ENCODE data around the gene BANP. TPM values are rescaled to one million over a fixed set of nuclear protein-coding genes. Genes with fewer than 3 reads are reported as not detected.
"Not testable (repeated sequence)": the region's sequence is repeated elsewhere in the genome, so short reads cannot be mapped to it uniquely, and the experiment has no call there.

The BANP gene
- polyA plus RNA-seq, 2 donors: 6.5 to 13.6 TPM

- WGBS, 2 donors: 94% methylated on average over 11 of the region's 11 CpGs
- H3K27me3 ChIP-seq (ENCODE audit: control insufficient read depth in 1 of 2, insufficient read depth in 2 of 2, low read length in 2 of 2); H3K9me3 ChIP-seq (ENCODE audit: control insufficient read depth in 2 of 2, insufficient read depth in 1 of 2, low read depth in 1 of 2, low read length in 1 of 2); H3K4me3 ChIP-seq (ENCODE audit: low read depth in 1 of 2, low read length in 2 of 2); H3K4me1 ChIP-seq (ENCODE audit: control insufficient read depth in 2 of 2, insufficient read depth in 2 of 2, low read length in 1 of 2); H3K27ac ChIP-seq (ENCODE audit: low read depth in 2 of 2, low read length in 1 of 2): not testable (repeated sequence)
- H3K36me3 ChIP-seq (ENCODE audit: control insufficient read depth in 2 of 2, insufficient read depth in 2 of 2, low read length in 1 of 2): peaks cover 3 to 17% of the 10 kb centered on the region in 2 donors
These were observed 94.1 kb downstream of the BANP start for GRCh38 chr16:88045361-88045760.

DNA sequence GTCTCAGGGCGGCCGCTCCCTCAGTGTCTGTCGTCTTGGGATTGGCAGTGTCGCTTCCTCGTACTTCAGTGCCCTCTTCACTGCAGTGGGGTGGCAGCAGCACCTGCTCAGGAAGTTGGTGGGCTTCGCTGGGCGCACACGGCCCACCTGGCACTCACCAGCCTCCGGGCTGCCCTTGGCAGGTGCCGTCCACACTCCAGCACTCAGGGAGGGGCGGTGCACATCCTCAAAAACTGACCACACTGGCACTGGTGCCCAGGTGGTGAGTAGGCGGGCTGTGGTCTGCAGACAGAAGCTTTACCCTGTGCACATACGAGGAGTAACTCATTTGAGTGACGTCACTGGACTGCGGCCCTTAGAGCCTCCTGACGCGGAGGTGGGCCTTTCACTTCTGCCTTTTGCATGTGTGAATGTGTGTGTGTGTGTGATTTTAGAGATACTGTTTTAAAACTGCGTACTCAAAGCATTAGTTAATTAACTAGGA is 94.6 kb downstream of the BANP start:
- no peaks in the 10 kb centered on the region for H3K4me1 ChIP-seq (ENCODE audit: control insufficient read depth in 2 of 2, insufficient read depth in 2 of 2, low read length in 1 of 2)
- H3K4me3 ChIP-seq (ENCODE audit: low read depth in 1 of 2, low read length in 2 of 2): no peak overlapping the region
- no peak overlapping the region for H3K27ac ChIP-seq (ENCODE audit: low read depth in 2 of 2, low read length in 1 of 2)
- 92 to 94% methylated on average over 18 of the region's 18 CpGs for WGBS, 2 donors
- no peaks in the 10 kb centered on the region for H3K9me3 ChIP-seq (ENCODE audit: control insufficient read depth in 2 of 2, insufficient read depth in 1 of 2, low read depth in 1 of 2, low read length in 1 of 2)
- H3K27me3 ChIP-seq (ENCODE audit: control insufficient read depth in 1 of 2, insufficient read depth in 2 of 2, low read length in 2 of 2): no peaks in the 10 kb centered on the region
- peaks cover under 1 to 19% of the 10 kb centered on the region in 2 donors for H3K36me3 ChIP-seq (ENCODE audit: control insufficient read depth in 2 of 2, insufficient read depth in 2 of 2, low read length in 1 of 2)

GRCh38 chr16:88047462-88047861 is 96.2 kb downstream of the BANP start:
- 92 to 94% methylated on average over 3 of the region's 3 CpGs for WGBS, 2 donors
- H3K27ac ChIP-seq (ENCODE audit: low read depth in 2 of 2, low read length in 1 of 2): no peak overlapping the region

GRCh38 chr16:88048985-88049384 is 97.8 kb downstream of the BANP start:
- 75 to 83% methylated on average over 15 of the region's 15 CpGs for WGBS, 2 donors
- no peaks in the 10 kb centered on the region for H3K4me1 ChIP-seq (ENCODE audit: control insufficient read depth in 2 of 2, insufficient read depth in 2 of 2, low read length in 1 of 2)
- H3K36me3 ChIP-seq (ENCODE audit: control insufficient read depth in 2 of 2, insufficient read depth in 2 of 2, low read length in 1 of 2): peaks cover 0 to 33% of the 10 kb centered on the region in 2 donors

More at GRCh38 chr16:88047462-88047861, 96.2 kb downstream of the BANP start:
- Histone ChIP-seq H3K4me1 (ENCODE audit: control insufficient read depth in 2 of 2, insufficient read depth in 2 of 2, low read length in 1 of 2) (no peaks in the 10 kb centered on the region), H3K36me3 (ENCODE audit: control insufficient read depth in 2 of 2, insufficient read depth in 2 of 2, low read length in 1 of 2) (peaks cover 0 to 27% of the 10 kb centered on the region in 2 donors), H3K9me3 (ENCODE audit: control insufficient read depth in 2 of 2, insufficient read depth in 1 of 2, low read depth in 1 of 2, low read length in 1 of 2) (no peaks in the 10 kb centered on the region), H3K4me3 (ENCODE audit: low read depth in 1 of 2, low read length in 2 of 2) (no peak overlapping the region), H3K27me3 (ENCODE audit: control insufficient read depth in 1 of 2, insufficient read depth in 2 of 2, low read length in 2 of 2) (no peaks in the 10 kb centered on the region)

GRCh38 chr16:88049561-88050545 is 98.6 kb downstream of the BANP start:
- no peaks in the 10 kb centered on the region for H3K27me3 ChIP-seq (ENCODE audit: control insufficient read depth in 1 of 2, insufficient read depth in 2 of 2, low read length in 2 of 2)
- no peaks in the 10 kb centered on the region for H3K9me3 ChIP-seq (ENCODE audit: control insufficient read depth in 2 of 2, insufficient read depth in 1 of 2, low read depth in 1 of 2, low read length in 1 of 2)
- H3K4me1 ChIP-seq (ENCODE audit: control insufficient read depth in 2 of 2, insufficient read depth in 2 of 2, low read length in 1 of 2): no peaks in the 10 kb centered on the region
- H3K27ac ChIP-seq (ENCODE audit: low read depth in 2 of 2, low read length in 1 of 2): no peak overlapping the region
- H3K36me3 ChIP-seq (ENCODE audit: control insufficient read depth in 2 of 2, insufficient read depth in 2 of 2, low read length in 1 of 2): peaks cover 0 to 33% of the 10 kb centered on the region in 2 donors
- H3K4me3 ChIP-seq (ENCODE audit: low read depth in 1 of 2, low read length in 2 of 2): no peak overlapping the region
- 94% methylated on average over 25 of the region's 25 CpGs for WGBS, 2 donors

More at GRCh38 chr16:88048985-88049384, 97.8 kb downstream of the BANP start:
- Histone ChIP-seq H3K9me3 (ENCODE audit: control insufficient read depth in 2 of 2, insufficient read depth in 1 of 2, low read depth in 1 of 2, low read length in 1 of 2) (no peaks in the 10 kb centered on the region), H3K27me3 (ENCODE audit: control insufficient read depth in 1 of 2, insufficient read depth in 2 of 2, low read length in 2 of 2) (no peaks in the 10 kb centered on the region), H3K27ac (ENCODE audit: low read depth in 2 of 2, low read length in 1 of 2) (no peak overlapping the region), H3K4me3 (ENCODE audit: low read depth in 1 of 2, low read length in 2 of 2) (no peak overlapping the region)

GRCh38 chr16:88050952-88051660 is 99.9 kb downstream of the BANP start:
- H3K36me3 ChIP-seq (ENCODE audit: control insufficient read depth in 2 of 2, insufficient read depth in 2 of 2, low read length in 1 of 2): peaks cover 0 to 27% of the 10 kb centered on the region in 2 donors
- H3K4me1 ChIP-seq (ENCODE audit: control insufficient read depth in 2 of 2, insufficient read depth in 2 of 2, low read length in 1 of 2): no peaks in the 10 kb centered on the region
- no peaks in the 10 kb centered on the region for H3K27me3 ChIP-seq (ENCODE audit: control insufficient read depth in 1 of 2, insufficient read depth in 2 of 2, low read length in 2 of 2)
- H3K4me3 ChIP-seq (ENCODE audit: low read depth in 1 of 2, low read length in 2 of 2): no peak overlapping the region
- 98% methylated on average over 22 of the region's 22 CpGs for WGBS, 2 donors
- H3K9me3 ChIP-seq (ENCODE audit: control insufficient read depth in 2 of 2, insufficient read depth in 1 of 2, low read depth in 1 of 2, low read length in 1 of 2): no peaks in the 10 kb centered on the region
- H3K27ac ChIP-seq (ENCODE audit: low read depth in 2 of 2, low read length in 1 of 2): no peak overlapping the region

DNA sequence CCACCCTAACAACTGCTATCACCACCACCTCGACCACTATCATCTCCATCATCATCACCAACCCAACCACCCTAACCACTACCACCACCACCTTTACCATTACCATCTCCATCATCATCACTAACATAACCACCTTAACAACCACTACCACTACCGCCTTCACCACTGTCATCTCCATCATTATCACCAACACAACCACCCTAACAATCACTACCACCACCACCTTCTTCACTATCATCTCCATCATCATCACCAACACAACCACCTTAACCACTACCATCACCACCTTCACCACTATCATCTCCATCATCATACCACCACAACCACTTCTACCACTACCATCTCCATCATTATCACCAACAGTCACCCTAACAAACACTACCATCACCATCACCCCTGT is 101.4 kb downstream of the BANP start:
- H3K36me3 ChIP-seq (ENCODE audit: control insufficient read depth in 2 of 2, insufficient read depth in 2 of 2, low read length in 1 of 2): peaks cover 2 to 34% of the 10 kb centered on the region in 2 donors
- H3K9me3 ChIP-seq (ENCODE audit: control insufficient read depth in 2 of 2, insufficient read depth in 1 of 2, low read depth in 1 of 2, low read length in 1 of 2): no peaks in the 10 kb centered on the region
- no peaks in the 10 kb centered on the region for H3K4me1 ChIP-seq (ENCODE audit: control insufficient read depth in 2 of 2, insufficient read depth in 2 of 2, low read length in 1 of 2)
- H3K27ac ChIP-seq (ENCODE audit: low read depth in 2 of 2, low read length in 1 of 2): no peak overlapping the region
- no peak overlapping the region for H3K4me3 ChIP-seq (ENCODE audit: low read depth in 1 of 2, low read length in 2 of 2)
- H3K27me3 ChIP-seq (ENCODE audit: control insufficient read depth in 1 of 2, insufficient read depth in 2 of 2, low read length in 2 of 2): no peaks in the 10 kb centered on the region
- 69 to 81% methylated on average over 2 of the region's 2 CpGs for WGBS, 2 donors

DNA sequence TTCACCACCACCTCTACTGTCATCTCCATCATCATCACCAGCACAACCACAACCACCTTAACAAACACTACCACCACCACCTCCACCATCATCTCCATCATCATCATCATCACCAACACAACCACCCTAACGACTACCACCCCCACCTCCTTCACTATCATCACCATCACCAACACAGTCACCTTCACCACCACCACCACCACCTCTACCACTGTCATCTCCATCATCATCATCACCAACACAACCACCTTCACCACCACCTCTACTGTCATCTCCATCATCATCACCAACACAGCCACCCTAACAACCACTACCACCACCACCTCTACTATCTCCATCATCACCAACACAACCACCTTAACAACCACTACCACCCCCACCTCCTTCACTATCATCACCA is 102.2 kb downstream of the BANP start:
- H3K4me3 ChIP-seq (ENCODE audit: low read depth in 1 of 2, low read length in 2 of 2); H3K4me1 ChIP-seq (ENCODE audit: control insufficient read depth in 2 of 2, insufficient read depth in 2 of 2, low read length in 1 of 2); H3K27ac ChIP-seq (ENCODE audit: low read depth in 2 of 2, low read length in 1 of 2); H3K27me3 ChIP-seq (ENCODE audit: control insufficient read depth in 1 of 2, insufficient read depth in 2 of 2, low read length in 2 of 2); H3K9me3 ChIP-seq (ENCODE audit: control insufficient read depth in 2 of 2, insufficient read depth in 1 of 2, low read depth in 1 of 2, low read length in 1 of 2): not testable (repeated sequence)
- 80 to 92% methylated on average over 1 of the region's 1 CpG for WGBS, 2 donors
- H3K36me3 ChIP-seq (ENCODE audit: control insufficient read depth in 2 of 2, insufficient read depth in 2 of 2, low read length in 1 of 2): peaks cover 5 to 37% of the 10 kb centered on the region in 2 donors

DNA sequence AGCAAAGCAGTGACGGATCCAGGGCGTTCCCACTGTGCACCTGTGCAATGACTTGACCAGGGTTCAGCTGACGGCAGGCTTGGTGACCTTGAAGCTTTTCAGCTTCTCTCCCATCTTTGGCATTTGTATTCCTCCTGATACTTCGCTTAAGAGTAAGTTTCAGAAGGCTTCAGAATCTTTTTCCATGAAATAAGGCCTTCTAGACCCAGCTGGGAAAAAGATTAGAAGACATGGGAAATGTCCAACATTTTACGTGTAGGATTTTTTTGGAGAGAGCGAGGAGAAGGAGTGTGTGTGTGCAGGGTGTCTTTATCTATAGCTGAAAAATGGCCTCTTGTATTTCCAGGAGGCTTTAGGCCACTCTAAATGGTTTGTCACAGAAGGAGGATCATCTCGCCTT is 104.1 kb downstream of the BANP start:
- H3K4me3 ChIP-seq (ENCODE audit: low read depth in 1 of 2, low read length in 2 of 2): no peak overlapping the region
- H3K9me3 ChIP-seq (ENCODE audit: control insufficient read depth in 2 of 2, insufficient read depth in 1 of 2, low read depth in 1 of 2, low read length in 1 of 2): no peaks in the 10 kb centered on the region
- H3K4me1 ChIP-seq (ENCODE audit: control insufficient read depth in 2 of 2, insufficient read depth in 2 of 2, low read length in 1 of 2): no peaks in the 10 kb centered on the region
- WGBS, 2 donors: 93 to 96% methylated on average over 7 of the region's 7 CpGs
- H3K27ac ChIP-seq (ENCODE audit: low read depth in 2 of 2, low read length in 1 of 2): no peak overlapping the region
- H3K27me3 ChIP-seq (ENCODE audit: control insufficient read depth in 1 of 2, insufficient read depth in 2 of 2, low read length in 2 of 2): no peaks in the 10 kb centered on the region
- peaks cover 5 to 39% of the 10 kb centered on the region in 2 donors for H3K36me3 ChIP-seq (ENCODE audit: control insufficient read depth in 2 of 2, insufficient read depth in 2 of 2, low read length in 1 of 2)

Data from esophagus (tissue), 2 donors.